Measurements from ENCODE around the gene C2orf49. TPM values are rescaled to one million over a fixed set of nuclear protein-coding genes. Genes with fewer than 3 reads are reported as not detected.

C2orf49 gene
- total RNA-seq, 1 experiment from 2014 or later, result 22.0 TPM

GRCh38 chr2:105361102-105361889 is 24.0 kb downstream of the C2orf49 start:
- DNase-seq (ENCODE audit: low read depth), result no peak

- DNase-seq (ENCODE audit: low read depth), result no peak
These were observed 25.7 kb downstream of the C2orf49 start for GRCh38 chr2:105362862-105363591.

GRCh38 chr2:105364436-105365139 is 27.2 kb downstream of the C2orf49 start:
- no peak for DNase-seq (ENCODE audit: low read depth)

- DNase-seq (ENCODE audit: low read depth), result no peak
These were observed 27.9 kb downstream of the C2orf49 start for GRCh38 chr2:105365206-105365605.

GRCh38 chr2:105368759-105369408 is 31.5 kb downstream of the C2orf49 start:
- DNase-seq (ENCODE audit: low read depth), result no peak

- no peak for DNase-seq (ENCODE audit: low read depth)
These were observed 32.7 kb downstream of the C2orf49 start for GRCh38 chr2:105369777-105370690.

GRCh38 chr2:105371156-105371555 is 33.8 kb downstream of the C2orf49 start:
- DNase-seq (ENCODE audit: low read depth), result no peak

GRCh38 chr2:105371810-105372209 is 34.5 kb downstream of the C2orf49 start:
- DNase-seq (ENCODE audit: low read depth), result no peak

- DNase-seq (ENCODE audit: low read depth), result no peak
These were observed 36.0 kb downstream of the C2orf49 start for GRCh38 chr2:105373344-105373781.

- no peak for DNase-seq (ENCODE audit: low read depth)
These were observed 36.6 kb downstream of the C2orf49 start for GRCh38 chr2:105373895-105374401.

- DNase-seq (ENCODE audit: low read depth), result no peak
These were observed 37.7 kb downstream of the C2orf49 start for GRCh38 chr2:105375001-105375561.

GRCh38 chr2:105376010-105376409 is 38.7 kb downstream of the C2orf49 start:
- DNase-seq (ENCODE audit: low read depth), result no peak

- no peak for DNase-seq (ENCODE audit: low read depth)
These were observed 39.5 kb downstream of the C2orf49 start for GRCh38 chr2:105376789-105377240.

GRCh38 chr2:105377871-105378270 is 40.5 kb downstream of the C2orf49 start:
- DNase-seq (ENCODE audit: low read depth), result peak; percentile 40

GRCh38 chr2:105378276-105378840 is 41.0 kb downstream of the C2orf49 start:
- no peak for DNase-seq (ENCODE audit: low read depth)

GRCh38 chr2:105378921-105379383 is 41.6 kb downstream of the C2orf49 start:
- DNase-seq (ENCODE audit: low read depth), result no peak

GRCh38 chr2:105379741-105380186 is 42.4 kb downstream of the C2orf49 start:
- DNase-seq (ENCODE audit: low read depth), result peak; percentile 33

- DNase-seq (ENCODE audit: low read depth), result no peak
These were observed 43.2 kb downstream of the C2orf49 start for GRCh38 chr2:105380432-105381100.

GRCh38 chr2:105381101-105381668 is 43.8 kb downstream of the C2orf49 start:
- no peak for DNase-seq (ENCODE audit: low read depth)
